GM10847 (cell line): ENCODE data around the gene CMTM4.

Source experiments
- POLR2A ChIP-seq: IDR thresholded peaks from 2 replicates; pipeline ENCODE4 v1.6.1; 2011; ENCODE audit not compliant: insufficient read length; ENCODE audit errors: extremely low read depth

Gene CMTM4

DNA sequence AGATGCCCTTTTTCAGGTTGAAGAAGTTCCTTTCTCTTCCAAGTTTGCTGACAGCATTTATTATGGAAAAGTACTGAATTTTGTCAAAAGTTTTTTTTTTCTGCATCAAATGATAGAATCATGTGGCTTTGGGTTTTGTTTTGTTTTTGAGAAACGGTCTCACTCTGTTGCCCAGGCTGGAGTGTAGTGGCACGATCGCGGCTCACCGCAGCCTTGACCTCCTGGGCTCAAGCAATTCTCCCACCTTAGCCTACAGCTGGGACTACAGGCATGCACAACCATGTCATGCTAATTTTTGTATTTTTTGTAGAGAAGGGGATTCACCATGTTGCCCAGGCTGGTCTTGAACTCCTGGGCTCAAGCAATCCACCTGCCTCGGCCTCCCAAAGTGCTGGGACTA lies 7.3 kb downstream of the CMTM4 start:
- no peak for TF ChIP-seq POLR2A

DNA sequence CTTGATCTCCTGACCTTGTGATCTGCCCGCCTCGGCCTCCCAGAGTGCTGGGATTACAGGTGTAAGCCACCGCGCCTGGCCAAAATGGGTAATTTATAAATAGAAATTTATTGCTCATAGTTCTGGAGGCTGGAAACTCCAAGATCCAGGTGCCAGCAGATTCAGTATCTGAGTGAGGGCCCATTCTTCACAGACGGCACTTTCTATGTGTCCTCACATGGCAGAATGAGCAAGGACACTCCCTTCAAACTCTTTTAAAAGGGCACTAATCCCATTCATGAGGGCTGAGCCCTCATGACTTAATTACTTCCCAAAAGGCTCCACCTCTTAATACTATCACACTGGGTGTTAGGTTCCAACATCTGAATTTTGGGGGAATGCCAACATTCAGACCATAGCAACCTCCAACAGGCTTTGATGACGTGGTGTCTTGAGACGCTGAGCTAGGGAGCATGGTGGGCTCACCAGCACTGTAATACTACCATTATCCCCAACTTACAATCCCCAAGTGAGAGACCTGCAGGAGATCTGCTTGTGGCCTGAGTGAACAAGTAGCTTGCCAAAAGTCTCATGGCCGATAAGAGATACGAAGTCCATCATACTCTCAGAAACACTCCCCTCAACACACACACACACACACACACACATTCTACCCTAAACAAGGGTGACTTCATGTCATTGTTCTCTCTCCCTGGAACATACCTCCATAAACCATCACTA lies 8.5 kb downstream of the CMTM4 start:
- no peak for TF ChIP-seq POLR2A

DNA sequence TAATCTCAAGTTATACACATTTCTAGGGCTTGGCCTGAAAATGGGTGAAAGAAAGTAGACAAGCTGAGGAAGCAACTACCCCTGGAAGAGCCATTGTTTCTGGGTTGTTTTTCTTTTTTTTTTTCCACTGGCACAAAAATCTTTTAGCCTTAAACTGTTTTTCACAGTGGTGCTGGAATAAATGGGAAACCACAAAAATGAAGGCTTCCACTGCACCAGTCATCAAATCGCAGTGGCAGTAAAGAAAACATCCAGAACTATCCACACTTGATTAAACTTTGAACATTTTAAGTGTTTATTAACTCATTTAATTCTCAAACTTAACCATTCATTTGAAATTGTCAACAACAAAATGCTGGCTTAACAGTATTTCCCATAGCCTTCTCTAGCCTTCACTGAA lies 14.3 kb downstream of the CMTM4 start:
- no peak for TF ChIP-seq POLR2A

DNA sequence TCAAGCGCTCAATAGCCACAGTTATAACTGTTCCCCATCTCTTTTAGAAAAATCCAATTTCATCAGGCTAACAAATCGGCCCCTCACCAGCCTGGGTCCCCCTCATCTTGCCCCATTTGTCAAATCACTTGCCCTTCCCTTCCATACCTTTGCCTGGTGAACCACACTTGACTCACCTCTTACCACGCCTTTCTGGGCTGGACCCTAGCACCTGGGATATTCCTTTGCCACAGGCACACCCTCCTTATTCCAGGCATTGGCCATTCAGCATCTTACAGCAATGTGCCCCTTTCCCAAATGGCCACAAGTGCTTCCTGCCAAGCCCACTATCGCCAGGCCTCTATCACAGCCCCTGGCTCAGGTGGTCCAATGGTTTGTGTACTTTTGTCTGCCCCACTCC lies 14.9 kb downstream of the CMTM4 start:
- no peak for TF ChIP-seq POLR2A

DNA sequence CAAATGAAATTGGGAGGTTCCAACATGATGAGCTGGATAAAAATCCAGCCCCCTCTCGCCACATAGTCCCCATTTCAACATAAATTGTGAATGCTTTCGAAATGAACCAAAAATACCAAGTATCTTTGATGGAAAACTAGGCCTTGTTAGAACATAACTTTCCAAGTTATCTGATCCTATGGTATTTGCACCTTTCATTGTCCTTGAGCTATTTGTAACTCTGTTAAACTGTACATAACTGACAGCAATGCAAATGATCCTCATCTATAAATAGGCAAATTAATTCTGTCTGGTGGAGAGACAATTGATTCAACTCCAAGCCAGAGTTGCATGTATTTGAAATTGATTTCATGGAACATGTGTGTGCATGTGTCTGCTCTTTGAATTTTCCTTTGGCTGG lies 18.2 kb downstream of the CMTM4 start:
- TF ChIP-seq POLR2A, result no peak

DNA sequence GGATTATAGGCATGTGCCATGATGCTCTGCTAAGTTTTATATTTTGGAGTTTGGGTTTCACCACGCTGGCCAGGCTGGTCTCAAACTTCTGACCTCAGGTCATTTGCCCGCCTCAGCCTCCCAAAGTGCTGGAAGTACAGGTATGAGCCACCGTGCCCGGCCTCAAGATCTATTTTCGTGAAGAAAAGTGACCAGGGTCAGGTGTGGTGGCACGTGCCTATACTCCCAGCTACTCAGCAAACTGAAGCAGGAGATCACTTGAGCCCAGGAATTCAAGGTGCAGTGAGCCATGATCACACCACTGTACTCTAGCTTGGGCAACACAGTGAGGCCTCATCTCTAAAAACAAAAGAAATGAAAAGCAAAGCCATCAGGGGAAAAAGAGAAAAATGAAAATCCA lies 18.7 kb downstream of the CMTM4 start:
- no peak for TF ChIP-seq POLR2A

DNA sequence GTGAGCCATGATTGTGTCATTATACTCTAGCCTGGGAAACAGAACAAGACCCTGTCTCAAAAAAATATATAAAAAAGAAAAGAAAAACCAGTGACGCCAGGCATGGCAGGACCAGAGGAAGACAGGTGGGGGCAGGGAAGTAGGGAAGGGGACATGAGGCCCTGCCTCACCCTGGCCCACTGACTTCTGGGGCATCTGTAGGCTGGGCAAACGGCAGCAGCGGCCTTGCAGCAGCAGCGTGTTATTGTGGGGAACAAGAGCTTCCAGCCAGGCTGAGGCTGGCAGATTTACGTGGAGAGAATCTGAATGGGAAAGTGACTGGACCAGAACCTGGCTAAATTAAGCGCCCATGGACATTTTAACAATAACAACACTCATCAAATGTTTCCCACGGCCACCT lies 19.4 kb downstream of the CMTM4 start:
- TF ChIP-seq POLR2A, result no peak

DNA sequence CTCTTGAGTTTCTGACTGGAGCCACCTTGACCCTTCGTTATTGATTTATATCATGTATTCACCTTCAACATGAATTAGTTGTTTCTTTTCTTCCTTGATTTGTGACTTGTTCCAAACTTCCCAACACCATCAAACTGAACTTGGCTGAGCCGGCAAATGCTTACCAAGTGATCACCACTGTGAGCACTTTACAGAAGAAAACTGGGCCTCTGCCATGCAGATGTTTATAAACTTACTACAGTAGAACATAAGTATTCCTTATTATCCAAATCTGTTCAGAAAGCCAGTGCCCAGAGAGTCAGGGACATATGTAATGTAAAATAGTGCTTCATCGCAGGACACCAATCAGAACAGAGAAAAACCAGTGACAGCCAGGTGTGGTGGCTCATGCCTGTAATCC lies 19.9 kb downstream of the CMTM4 start:
- no peak for TF ChIP-seq POLR2A

DNA sequence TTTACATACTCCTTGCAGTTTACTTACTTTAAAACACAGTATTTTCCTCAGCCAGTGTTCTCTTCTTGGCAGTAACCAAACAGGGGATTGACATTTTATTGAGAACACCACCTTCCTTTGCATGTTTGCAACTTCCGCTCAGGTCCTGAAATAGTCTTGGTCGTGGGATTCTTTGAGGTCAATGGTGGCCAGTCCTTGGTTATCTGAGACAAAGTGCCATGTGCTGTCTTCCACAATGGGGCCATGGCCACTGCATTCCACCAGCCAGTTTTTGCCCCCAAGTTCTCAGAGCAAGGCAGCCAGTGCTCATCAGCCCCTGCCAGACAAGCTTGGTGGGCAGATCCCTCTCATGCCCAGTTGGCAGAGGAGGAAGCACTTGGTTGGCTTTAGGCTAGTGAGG lies 22.9 kb downstream of the CMTM4 start:
- no peak for TF ChIP-seq POLR2A

DNA sequence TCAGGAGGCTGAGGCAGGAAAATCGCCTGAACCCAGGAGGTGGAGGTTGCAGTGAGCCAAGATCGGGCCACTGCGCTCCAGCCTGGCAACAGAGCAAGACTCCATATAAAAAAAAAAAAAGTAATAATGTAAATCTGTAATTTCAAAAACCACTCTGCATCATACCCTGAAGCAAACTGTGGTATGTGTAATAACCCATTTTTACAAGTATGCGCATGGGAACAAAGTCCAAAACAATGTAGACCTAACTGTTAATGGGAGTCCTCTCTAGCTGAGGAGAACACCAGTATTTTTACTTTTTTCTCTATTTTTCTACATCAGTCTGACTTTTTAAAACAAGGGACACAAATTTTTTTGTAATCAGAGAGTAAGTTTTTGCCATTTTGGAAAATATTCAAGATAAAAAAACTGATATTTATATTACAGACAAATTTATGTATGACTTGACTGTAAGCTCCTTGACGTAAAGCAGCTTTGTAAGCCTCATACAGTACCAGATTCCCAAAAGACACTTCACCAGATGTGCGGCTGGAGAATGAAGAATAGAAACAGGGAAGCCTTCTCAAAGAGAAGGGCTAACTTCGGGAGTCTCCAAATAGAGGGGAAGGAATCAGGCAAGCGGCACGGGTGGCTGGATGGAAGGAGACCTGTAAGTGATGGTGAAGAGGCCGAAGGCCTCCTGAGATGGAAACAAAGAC lies 25.7 kb downstream of the CMTM4 start:
- TF ChIP-seq POLR2A, result no peak

DNA sequence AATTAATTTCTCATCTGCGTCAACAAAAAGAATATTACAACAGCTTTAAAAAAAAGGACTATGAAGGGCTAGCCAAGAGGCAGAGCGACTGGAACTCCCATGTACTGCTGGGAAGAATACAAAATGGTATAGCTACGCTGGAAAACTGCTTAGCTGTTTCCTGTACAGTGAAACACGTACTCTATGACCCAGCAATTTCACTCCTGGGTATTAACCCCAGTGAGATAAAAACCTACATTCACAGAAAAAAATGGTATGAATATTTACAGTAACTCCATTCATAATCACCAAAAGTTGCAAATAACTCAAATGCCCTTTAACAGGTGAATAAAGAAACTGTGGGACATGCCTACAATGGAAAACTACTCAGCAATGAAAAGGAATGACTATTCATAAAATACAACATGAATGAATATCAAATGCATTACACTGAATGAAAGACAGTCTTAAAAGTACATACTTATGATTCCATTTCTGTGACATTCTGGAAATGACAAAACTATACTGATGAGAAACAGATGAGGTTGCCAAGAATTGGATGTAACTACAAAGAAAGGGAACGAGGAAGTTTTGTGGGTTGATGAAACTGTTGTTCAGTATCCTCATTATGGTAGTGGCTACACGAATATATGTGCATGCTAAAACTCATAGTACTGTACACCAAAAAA lies 27.6 kb downstream of the CMTM4 start:
- TF ChIP-seq POLR2A, result no peak

DNA sequence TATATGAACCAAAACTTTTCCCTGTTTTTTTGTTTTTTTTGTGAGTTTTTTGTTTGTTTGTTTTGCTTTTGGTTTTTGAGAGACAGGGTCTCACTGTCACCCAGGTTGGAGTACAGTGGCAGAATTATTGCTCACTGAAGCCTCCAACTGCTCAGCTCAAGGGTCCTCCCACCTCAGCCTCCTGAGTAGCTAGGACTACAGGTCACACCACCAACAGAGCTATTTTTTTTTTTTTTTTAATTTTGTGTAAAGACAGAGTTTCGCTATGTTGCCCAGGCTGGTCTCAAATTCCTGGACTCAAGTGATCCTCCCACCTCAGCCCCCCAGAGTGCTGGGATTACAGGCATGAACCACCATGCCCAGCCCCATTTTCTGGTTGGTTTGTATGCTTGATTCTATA lies 28.6 kb downstream of the CMTM4 start:
- TF ChIP-seq POLR2A, result no peak

DNA sequence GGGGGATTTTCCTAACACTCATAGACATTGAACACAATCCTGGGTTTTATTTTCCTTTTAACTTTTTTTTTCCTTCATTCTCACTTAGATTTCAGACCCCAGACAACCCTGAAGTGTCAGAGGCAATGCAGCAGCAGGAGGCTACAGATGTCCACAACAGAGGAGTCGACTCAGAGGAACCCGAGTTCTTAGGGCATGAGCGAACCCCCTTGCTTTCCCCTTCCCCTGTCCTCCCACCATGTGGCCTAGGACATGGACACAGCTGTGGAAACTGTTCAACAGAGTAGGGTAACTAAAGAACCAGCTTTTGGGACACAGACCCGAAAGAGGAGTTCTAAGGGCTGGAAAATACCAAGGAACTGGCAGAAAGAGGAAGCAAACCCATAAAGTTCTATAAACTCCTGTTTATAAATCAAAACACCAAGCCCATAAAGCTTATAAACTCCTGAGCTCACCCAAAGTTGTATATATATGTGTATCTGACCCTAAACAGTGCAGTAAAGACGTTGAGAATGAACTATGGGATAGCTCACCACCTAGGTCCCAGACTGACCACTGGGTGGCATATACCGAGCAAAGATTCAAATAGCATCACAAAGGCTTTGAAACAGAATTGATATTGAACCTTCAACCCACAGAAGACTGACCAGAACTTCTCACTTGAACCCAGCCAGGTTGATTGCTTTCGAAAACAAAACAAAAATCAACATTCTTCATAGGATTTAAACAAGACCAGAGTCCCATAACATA lies 33.9 kb downstream of the CMTM4 start:
- no peak for TF ChIP-seq POLR2A

DNA sequence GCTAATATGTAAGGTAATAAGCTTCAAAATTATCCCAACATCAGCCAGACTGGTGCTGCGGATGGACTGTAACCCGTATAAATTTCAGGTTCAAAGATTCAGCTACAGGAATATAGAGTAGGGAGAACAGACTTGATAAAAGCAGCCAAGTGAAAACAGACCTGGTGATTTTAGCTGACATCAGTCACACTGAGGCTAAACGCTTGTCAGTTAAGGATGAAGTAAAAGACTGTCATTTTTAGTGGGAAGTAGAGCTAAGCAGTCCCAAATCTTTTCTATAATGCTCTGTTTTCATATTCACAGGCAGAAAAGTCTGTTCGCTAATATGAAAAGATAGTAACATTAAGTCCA lies 35.4 kb downstream of the CMTM4 start:
- no peak for TF ChIP-seq POLR2A

DNA sequence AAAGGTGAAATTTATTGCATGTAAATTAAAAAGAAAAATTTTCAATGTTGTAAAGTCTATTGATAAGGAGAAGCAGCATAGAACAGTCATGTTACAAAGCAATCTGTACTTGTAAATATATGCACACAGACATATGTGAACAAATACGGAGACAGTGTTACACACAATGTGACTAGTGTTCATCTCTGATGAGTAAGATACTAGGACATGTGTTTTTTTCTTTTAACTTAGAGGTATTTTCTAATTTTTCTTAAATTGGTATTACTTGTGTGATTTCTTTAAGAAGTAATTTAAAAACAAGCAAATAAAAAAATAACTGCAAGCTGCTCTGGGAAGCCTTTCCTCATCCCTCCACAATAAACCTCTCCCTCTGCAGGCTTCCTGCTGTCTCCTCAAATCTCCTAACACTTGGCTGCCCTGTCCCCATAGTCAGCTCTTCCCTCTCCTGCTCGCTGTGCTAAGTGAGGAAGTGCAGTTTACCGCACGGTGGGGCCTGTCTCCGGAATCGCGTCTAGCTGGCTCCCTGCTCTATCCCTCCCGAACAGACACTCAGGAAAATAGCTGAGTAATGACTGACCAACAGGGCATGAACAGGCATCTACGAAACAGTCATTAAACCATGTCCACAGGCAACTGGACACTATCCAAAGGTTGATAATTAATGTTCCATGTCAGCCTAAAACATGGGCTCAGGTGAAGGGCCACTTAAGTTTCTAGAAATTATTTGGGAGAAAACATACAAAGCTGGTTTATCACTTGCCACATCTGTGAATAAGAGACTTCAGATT lies 35.9 kb downstream of the CMTM4 start:
- TF ChIP-seq POLR2A, result no peak
